NCI-H510A treated with DMSO at 0.1 percent for 48 hours (cell line): ENCODE results near the gene LRP3.

Experiments
- DNase-seq: peaks from one replicate; lab custom pipeline; 2025; lab: John Stamatoyannopoulos, UW

LRP3 gene

GRCh38 chr19:33238481-33239149, 44.5 kb downstream of the LRP3 start:
- DNase-seq = no peak

GRCh38 chr19:33239223-33239975, 45.3 kb downstream of the LRP3 start:
- no peak for DNase-seq

DNA sequence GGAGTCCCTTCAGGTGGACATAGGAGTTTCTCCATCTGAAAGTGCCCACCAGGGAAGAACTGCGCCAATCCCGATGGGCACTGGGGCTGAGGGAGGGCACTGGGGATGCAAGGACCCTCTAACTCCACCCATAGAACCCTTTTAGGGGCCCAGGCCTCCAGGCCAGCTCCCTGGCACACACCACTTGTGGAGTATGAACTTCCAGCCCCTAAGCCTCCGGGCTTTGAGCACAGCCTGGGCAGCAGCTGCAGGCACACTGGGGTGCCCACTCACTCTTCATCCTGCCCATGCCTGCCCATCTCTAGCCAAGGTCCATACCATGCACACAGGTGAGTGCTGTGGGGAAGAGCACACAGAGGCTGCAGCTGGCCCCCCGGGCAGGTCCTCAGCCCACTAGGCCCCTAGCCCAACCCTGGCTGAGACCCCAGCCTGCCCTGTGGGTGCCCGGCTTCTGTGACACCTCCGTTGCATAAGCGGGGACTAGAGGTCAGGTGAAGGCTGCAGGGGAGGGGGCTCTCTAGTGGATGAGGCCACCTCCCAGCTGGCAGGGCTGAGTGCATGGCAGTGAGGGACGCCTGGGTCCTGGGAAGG, 46.1 kb downstream of the LRP3 start:
- DNase-seq = no peak

- DNase-seq = no peak
Measured at GRCh38 chr19:33241091-33241529, 47.0 kb downstream of the LRP3 start.

GRCh38 chr19:33241530-33242101, 47.5 kb downstream of the LRP3 start:
- no peak for DNase-seq

GRCh38 chr19:33242131-33242530, 48.0 kb downstream of the LRP3 start:
- no peak for DNase-seq

DNA sequence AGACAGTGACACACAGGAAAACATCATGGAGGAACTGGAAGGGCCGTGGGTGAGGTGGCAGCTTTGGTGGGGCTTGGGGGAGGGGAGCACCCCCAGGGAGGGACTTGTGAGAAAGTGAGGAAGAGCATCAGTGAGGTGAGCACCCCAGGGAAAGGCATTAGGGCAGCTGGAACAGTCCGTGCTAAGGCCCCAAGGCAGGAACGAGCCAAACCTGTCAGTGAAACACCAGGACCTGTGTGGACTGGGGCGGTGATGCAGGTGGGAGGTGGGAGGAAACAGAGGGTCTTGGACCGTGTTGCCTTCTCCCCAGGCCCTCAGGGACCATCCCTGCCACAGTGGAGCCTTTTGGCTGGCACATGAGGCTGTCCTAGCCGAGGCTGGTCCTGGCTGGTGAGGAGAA, 48.8 kb downstream of the LRP3 start:
- no peak for DNase-seq

- DNase-seq = no peak
Measured at GRCh38 chr19:33245948-33246708, 52.0 kb downstream of the LRP3 start.

DNA sequence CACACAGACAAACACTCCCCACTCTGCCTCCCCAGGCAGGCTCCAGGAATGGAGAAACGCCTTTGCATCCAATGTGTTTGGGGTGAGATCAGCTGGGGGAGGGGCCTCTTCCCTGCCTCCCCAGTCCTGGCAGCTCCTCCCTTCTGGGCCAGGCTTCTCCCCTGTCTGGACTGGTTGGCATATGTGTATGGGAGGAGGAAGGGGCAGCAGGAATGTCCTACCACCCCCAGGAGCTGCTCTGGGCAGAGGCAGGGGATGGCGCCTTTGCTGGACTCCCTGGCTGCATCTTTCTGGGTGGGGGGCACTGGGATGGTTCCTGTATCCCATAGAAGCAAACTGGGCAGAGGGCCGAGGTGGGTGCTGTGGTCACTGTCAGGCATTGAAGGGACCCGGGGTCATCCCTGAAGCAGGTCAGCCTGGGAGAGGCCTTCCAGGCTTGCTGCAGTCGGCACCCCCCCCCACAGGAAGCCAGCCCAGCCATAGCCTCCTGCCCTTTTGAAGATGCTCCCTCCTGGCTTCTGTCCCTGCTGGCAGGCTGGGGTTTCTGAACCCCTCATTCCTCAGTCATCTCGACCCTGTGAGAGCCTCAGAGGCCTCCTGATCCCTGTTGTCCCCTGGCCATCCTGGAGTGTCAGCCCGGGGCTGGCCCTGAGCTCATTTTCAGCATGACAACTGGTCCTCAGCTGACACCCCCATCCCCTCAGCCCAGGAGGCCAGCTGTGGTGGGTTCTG, 52.7 kb downstream of the LRP3 start:
- DNase-seq = no peak

DNA sequence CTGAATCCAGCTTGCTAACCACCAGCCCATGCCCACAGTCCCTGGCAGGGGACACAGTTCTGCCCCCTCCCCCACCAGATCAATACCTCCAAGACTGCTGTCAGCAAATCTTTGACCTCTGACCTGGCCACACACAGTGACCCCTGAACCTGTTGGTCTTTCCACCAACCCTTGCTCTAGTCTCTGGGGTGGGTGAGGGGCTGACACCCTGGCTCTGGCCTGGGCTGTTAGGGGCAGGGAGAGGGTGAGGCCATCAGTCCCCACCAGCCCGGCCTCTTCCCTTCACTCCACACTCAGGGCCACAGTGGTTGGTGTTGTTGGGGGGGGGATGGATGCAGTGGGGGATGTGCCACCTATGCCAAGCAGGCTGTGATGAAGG, 53.3 kb downstream of the LRP3 start:
- DNase-seq = no peak

GRCh38 chr19:33248104-33248503, 54.0 kb downstream of the LRP3 start:
- no peak for DNase-seq

DNA sequence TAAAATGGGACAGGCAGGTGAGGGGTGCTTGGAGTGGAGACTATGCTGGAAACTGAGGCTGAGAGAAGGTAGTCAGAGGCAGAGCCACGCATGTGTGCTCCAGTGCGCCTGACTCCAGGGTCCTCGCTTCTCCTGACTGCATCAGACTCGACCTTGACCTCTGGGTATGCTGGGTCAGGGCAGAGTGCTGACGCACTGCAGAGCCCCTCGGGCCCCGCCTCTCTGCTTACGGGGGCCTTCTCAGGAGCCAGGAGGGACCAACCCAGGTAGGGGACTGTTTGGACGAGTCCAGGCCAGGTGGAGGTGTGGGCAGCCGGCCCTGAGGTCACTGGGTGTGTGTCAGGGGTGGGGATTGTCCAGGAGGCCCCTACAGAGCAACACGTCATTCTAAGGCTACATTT, 54.4 kb downstream of the LRP3 start:
- DNase-seq = no peak

DNA sequence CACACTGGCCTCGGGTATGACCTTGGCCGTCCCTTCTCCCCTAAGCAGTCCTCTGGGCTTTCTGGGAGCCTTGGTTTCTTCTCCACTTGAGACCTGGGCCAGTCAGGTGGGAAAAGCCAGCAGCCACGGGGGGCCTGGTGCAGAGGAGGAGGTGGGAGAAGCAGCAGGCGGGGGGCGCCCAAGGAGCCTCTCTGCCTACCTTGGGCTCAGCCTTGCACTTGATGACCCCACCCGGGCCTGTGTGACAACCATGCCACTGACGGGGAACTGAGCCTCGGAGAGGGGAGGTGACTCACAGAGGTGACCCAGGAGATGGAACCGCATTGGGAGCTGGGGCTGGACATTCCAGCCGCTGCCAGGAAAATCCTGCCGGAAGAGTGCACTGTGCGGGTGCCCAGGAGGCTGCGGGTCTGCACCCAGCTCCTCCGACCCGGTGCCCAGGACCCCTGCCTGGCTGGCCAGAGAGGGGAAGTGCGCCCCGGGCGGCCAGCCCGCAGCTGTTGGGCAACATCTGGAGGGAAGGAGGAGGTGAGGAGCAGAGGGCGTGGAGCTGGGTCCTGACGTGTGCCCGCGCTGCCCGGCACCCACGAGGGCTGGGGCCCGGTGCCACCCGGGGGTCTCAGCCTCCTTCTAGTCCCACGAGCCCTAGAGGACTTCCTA, 55.0 kb downstream of the LRP3 start:
- DNase-seq = no peak

- DNase-seq = no peak
Measured at GRCh38 chr19:33249740-33250366, 55.7 kb downstream of the LRP3 start.

- DNase-seq = no peak
Measured at GRCh38 chr19:33250500-33250899, 56.4 kb downstream of the LRP3 start.

GRCh38 chr19:33251076-33251475, 56.9 kb downstream of the LRP3 start:
- DNase-seq = no peak

- no peak for DNase-seq
Measured at GRCh38 chr19:33251526-33252090, 57.5 kb downstream of the LRP3 start.

DNA sequence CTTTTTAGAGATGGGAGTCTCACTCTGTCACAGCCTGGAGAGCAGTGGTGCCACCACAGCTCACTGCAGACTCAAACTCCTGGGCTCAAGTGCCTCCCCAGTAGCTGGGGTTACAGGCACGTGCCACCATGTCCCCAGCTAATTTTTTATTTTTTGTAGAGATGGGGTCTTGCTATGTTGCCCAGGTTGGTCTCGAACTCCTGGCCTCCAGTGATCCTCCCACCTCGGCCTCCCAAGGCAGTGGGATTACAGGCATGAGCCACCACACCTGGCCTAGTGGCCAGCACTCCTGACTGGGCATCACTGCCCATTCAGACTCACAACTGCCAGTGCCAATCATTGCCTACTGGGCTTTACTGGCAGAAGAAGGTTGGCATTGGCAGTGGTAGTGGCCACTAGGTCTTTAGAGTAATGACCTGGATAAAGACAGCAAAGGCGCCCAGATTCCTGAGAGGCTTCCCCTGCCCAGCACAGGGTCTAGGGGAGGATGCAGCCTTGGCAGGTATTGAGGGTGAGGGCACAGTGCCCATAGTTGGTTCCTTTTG, 58.4 kb downstream of the LRP3 start:
- no peak for DNase-seq

GRCh38 chr19:33252971-33253370, 58.8 kb downstream of the LRP3 start:
- DNase-seq = no peak
